D721Med (cell line): ENCODE measurements around the gene CHST1.
A peak's percentile ranks its signal among the peaks of the same experiment; 100 is the strongest.

ENCODE experiments used
- DNase-seq: peaks from one replicate; pipeline ENCODE4 v3.0.0; 2011; ENCODE audit warnings: low spot score; ENCODE audit not compliant: insufficient read length
- FAIRE-seq: peaks from 2 replicates; lab custom pipeline; 2011; peaks lifted over from hg19 to GRCh38; lab: Jason Lieb, UNC
- CTCF ChIP-seq: IDR thresholded peaks from 2 replicates; pipeline ENCODE4 v1.5.1; 2012; ENCODE audit warnings: mild to moderate bottlenecking, control low read depth; ENCODE audit not compliant: insufficient read depth; ENCODE audit errors: missing control alignments

Gene CHST1

DNA sequence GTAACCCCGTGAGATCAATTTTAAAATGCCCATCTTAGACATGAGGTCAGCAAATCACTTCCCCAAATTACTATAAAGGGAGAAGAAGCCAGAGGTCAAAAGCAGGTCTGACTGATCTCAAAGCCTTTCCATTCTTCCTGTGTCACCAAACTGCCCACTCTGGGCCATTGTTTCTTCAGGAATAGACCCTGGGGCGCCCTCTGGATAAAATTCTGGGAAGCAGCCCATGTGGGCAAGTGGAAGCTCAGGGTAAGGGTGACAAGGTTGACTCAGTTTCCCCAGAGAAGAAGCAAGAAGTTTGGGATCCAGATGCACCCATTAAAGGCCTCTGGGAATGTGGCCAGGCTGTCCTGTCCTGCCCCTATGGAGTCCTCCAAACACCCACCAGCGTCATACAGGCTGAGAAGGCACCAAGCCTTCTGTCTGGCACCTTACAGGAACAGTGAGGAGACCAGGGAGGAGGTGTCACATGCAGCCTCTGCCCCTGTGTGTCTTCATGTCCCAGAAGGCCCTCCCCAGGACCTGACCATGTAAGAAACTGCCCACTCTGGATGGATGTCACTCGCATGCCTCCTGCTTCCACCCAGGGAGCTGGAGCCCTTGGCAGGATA, 50.1 kb downstream of the CHST1 start:
- FAIRE-seq, result no peak
- TF ChIP-seq CTCF, result no peak

DNA sequence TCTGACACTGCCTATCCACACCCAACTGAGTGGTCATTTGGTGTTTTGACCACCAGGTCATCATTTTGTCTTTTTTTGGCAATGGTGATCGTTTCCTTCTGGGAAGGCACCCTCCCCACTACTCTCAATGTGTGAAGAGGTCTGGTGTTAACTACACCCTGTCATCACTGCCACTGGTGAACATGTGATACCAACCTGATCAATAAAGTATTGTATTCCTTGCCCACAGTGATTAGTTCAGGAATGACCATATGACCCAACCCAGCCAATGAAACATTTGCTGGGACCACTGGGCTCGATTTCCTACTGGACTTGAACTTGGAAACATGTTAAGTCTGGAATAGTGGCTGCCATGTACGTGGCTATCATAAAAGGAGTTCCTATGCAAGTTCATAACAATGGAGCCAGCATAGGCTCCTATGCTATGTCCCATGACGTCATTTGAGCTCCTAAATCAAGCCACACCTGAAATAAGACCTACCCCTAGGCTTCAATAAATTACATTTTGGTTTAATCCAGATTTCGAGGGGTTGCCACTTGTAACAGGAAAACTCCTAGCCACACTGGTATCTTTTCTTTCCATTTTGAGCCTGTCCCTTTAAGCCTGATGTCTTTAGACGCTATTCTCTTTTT, 51.1 kb downstream of the CHST1 start:
- TF ChIP-seq CTCF, result no peak
- no peak for FAIRE-seq
- no peak for DNase-seq

More for the DNA sequence above, 50.1 kb downstream of the CHST1 start:
- no peak for DNase-seq

- DNase-seq, result no peak
- no peak for FAIRE-seq
- TF ChIP-seq CTCF, result no peak
Measured at GRCh38 chr11:45610627-45611026, 54.8 kb downstream of the CHST1 start.

DNA sequence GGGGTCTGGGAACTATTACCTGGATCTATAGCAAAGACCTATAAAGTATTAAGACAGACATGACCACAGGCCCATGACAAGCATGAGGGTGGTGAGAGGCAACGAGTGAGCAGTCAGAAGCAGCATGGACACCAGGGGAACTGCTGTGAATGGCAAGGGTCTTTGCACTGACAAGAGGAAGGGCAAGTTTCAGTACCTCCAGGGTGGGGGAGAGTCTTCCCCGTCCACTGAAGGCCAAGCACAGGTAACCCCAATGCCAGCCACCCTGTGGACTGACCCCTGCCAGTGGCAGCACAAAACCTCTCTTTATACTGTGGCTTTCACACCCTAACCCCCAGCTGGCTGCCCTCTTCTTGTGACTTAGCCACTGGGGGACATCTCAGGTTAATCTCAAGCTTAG, 55.5 kb downstream of the CHST1 start:
- TF ChIP-seq CTCF, result no peak
- FAIRE-seq (no peak), DNase-seq (no peak)

- FAIRE-seq (no peak), DNase-seq (no peak)
- TF ChIP-seq CTCF, result no peak
Measured at GRCh38 chr11:45609337-45609736, 56.1 kb downstream of the CHST1 start.

- no peak for TF ChIP-seq CTCF
- FAIRE-seq (no peak), DNase-seq (peak; percentile 31)
Measured at GRCh38 chr11:45607995-45608394, 57.4 kb downstream of the CHST1 start.
